Measurements from ENCODE around the gene USP12. TPM values are rescaled to one million over a fixed set of nuclear protein-coding genes. Genes with fewer than 3 reads are reported as not detected.

USP12 gene
- total RNA-seq, 2 experiments from 2014 or later = 9.9 to 27.6 TPM

GRCh38 chr13:27106144-27106543, 65.5 kb downstream of the USP12 start:
- Histone ChIP-seq H3K79me2 (ENCODE audit: insufficient read depth, low read depth, low read length) (no peaks in the 10 kb centered on the region), H2AFZ (ENCODE audit: low read length) (no peak overlapping the region), H3K36me3 (ENCODE audit: insufficient read depth, low read length) (peaks cover 34% of the 10 kb centered on the region), H3K4me3 (ENCODE audit: low read depth, low read length, poor library complexity, severe bottlenecking) (no peak overlapping the region), H3K4me2 (ENCODE audit: low read length) (no peak overlapping the region), H3K9me2 (ENCODE audit: insufficient read depth, low read length) (no peaks in the 10 kb centered on the region), H3K4me1 (ENCODE audit: insufficient read depth, low read length, poor library complexity, severe bottlenecking) (no peaks in the 10 kb centered on the region), H3K27ac (ENCODE audit: low read depth, low read length, poor library complexity, severe bottlenecking) (no peak overlapping the region), H3K9me3 (ENCODE audit: low read length) (no peaks in the 10 kb centered on the region), H4K20me1 (ENCODE audit: insufficient read depth, low read length) (no peaks in the 10 kb centered on the region)
- POLR2A ChIA-PET = interaction anchor here (0.6 kb wide), 1 partner anchor 13 kb away, joined by 3 read pairs; no protein-coding TSS in a partner anchor
- TF ChIP-seq, protein P1, sequence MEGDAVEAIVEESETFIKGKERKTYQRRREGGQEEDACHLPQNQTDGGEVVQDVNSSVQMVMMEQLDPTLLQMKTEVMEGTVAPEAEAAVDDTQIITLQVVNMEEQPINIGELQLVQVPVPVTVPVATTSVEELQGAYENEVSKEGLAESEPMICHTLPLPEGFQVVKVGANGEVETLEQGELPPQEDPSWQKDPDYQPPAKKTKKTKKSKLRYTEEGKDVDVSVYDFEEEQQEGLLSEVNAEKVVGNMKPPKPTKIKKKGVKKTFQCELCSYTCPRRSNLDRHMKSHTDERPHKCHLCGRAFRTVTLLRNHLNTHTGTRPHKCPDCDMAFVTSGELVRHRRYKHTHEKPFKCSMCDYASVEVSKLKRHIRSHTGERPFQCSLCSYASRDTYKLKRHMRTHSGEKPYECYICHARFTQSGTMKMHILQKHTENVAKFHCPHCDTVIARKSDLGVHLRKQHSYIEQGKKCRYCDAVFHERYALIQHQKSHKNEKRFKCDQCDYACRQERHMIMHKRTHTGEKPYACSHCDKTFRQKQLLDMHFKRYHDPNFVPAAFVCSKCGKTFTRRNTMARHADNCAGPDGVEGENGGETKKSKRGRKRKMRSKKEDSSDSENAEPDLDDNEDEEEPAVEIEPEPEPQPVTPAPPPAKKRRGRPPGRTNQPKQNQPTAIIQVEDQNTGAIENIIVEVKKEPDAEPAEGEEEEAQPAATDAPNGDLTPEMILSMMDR (conservative IDR thresholded peaks at IDR 0.05; ENCODE audit: low read length) = no peak
- no peak for TF ChIP-seq EZH2phosphoT487 (IDR thresholded peaks at IDR 0.05; ENCODE audit: borderline replicate concordance, low read depth, low read length)
- BruUV-seq (replicated peaks) = no TSS peak
- no peak for DNase-seq (ENCODE audit: low spot score)
- CTCF ChIA-PET (ENCODE audit: unreplicated experiment) = no interaction called here
- intact Hi-C loops (cut with micrococcal nuclease; ENCODE audit: unreplicated experiment) = no loop called here

GRCh38 chr13:27104606-27105005, 67.0 kb downstream of the USP12 start:
- H3K9me3 ChIP-seq (ENCODE audit: low read length) = no peaks in the 10 kb centered on the region
- no peaks in the 10 kb centered on the region for H3K4me1 ChIP-seq (ENCODE audit: insufficient read depth, low read length, poor library complexity, severe bottlenecking)
- no TSS peak for BruUV-seq (replicated peaks)
- intact Hi-C loops (cut with micrococcal nuclease; ENCODE audit: unreplicated experiment) = no loop called here
- no peak overlapping the region for H3K4me2 ChIP-seq (ENCODE audit: low read length)
- POLR2A ChIA-PET = no interaction called here
- no peak overlapping the region for H3K4me3 ChIP-seq (ENCODE audit: low read depth, low read length, poor library complexity, severe bottlenecking)
- H3K36me3 ChIP-seq (ENCODE audit: insufficient read depth, low read length) = peaks cover 34% of the 10 kb centered on the region
- CTCF ChIA-PET (ENCODE audit: unreplicated experiment) = no interaction called here
- H3K9me2 ChIP-seq (ENCODE audit: insufficient read depth, low read length) = no peaks in the 10 kb centered on the region
- H2AFZ ChIP-seq (ENCODE audit: low read length) = no peak overlapping the region
- DNase-seq (ENCODE audit: low spot score) = no peak
- no peaks in the 10 kb centered on the region for H3K79me2 ChIP-seq (ENCODE audit: insufficient read depth, low read depth, low read length)
- no peak for TF ChIP-seq EZH2phosphoT487 (IDR thresholded peaks at IDR 0.05; ENCODE audit: borderline replicate concordance, low read depth, low read length)
- TF ChIP-seq, protein P1 (conservative IDR thresholded peaks at IDR 0.05; ENCODE audit: low read length) = no peak
- no peaks in the 10 kb centered on the region for H4K20me1 ChIP-seq (ENCODE audit: insufficient read depth, low read length)
- no peak overlapping the region for H3K27ac ChIP-seq (ENCODE audit: low read depth, low read length, poor library complexity, severe bottlenecking)

DNA sequence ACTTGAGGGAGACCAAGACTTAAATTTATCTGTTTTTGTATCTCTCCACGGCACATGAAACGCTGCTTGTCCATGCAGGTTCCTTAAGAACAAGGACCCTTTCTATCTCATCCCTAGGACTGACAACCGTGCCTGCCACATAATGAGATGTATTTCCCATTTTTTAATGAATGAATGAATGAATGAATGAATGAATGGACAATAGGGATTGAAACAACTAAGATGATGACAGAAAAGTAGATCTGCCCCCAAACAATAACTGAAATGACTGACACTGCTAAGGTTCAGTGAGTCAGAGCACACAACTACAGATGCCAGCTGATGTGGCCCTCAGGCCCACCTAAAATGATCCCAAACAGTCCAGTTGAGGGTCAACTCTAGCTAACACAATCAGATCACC, 69.8 kb downstream of the USP12 start:
- intact Hi-C loops (cut with micrococcal nuclease; ENCODE audit: unreplicated experiment) = no loop called here

More for the DNA sequence above, 69.8 kb downstream of the USP12 start:
- ChIA-PET POLR2A (no interaction called here), CTCF (ENCODE audit: unreplicated experiment) (no interaction called here)
- Histone ChIP-seq H3K9me2 (ENCODE audit: insufficient read depth, low read length) (no peaks in the 10 kb centered on the region), H3K79me2 (ENCODE audit: insufficient read depth, low read depth, low read length) (no peaks in the 10 kb centered on the region), H3K27ac (ENCODE audit: low read depth, low read length, poor library complexity, severe bottlenecking) (no peak overlapping the region), H2AFZ (ENCODE audit: low read length) (no peak overlapping the region), H3K4me2 (ENCODE audit: low read length) (no peak overlapping the region), H3K36me3 (ENCODE audit: insufficient read depth, low read length) (peaks cover 34% of the 10 kb centered on the region), H3K4me3 (ENCODE audit: low read depth, low read length, poor library complexity, severe bottlenecking) (no peak overlapping the region), H3K4me1 (ENCODE audit: insufficient read depth, low read length, poor library complexity, severe bottlenecking) (no peaks in the 10 kb centered on the region), H3K9me3 (ENCODE audit: low read length) (no peaks in the 10 kb centered on the region), H4K20me1 (ENCODE audit: insufficient read depth, low read length) (no peaks in the 10 kb centered on the region)
- DNase-seq (ENCODE audit: low spot score) = no peak
- BruUV-seq (replicated peaks) = no TSS peak
- no peak for TF ChIP-seq EZH2phosphoT487 (IDR thresholded peaks at IDR 0.05; ENCODE audit: borderline replicate concordance, low read depth, low read length)
- TF ChIP-seq, protein P1 (conservative IDR thresholded peaks at IDR 0.05; ENCODE audit: low read length) = no peak
